NCI-H1694 (cell line): ENCODE data around the gene ZNF423.
"Not testable (repeated sequence)": the region's sequence is repeated elsewhere in the genome, so short reads cannot be mapped to it uniquely, and the experiment has no call there.

Experiments
- DNase-seq: peaks from one replicate; lab custom pipeline; 2025; lab: John Stamatoyannopoulos, UW

The ZNF423 gene

GRCh38 chr16:49855822-49856671, at the start of gene ZNF423:
Gene ZNF423 (minus strand): TSS chr16:49856112. CDS start chr16:49855774, 338 bp downstream.
- no peak for DNase-seq

GRCh38 chr16:49904348-49905062, 48.6 kb upstream of the ZNF423 start:
- no peak for DNase-seq

- DNase-seq, result no peak
These were observed 47.0 kb upstream of the ZNF423 start for GRCh38 chr16:49902908-49903307.

GRCh38 chr16:49901711-49902110, 45.8 kb upstream of the ZNF423 start:
- no peak for DNase-seq

GRCh38 chr16:49900875-49901274, 45.0 kb upstream of the ZNF423 start:
- DNase-seq, result no peak

GRCh38 chr16:49899991-49900695, 44.2 kb upstream of the ZNF423 start:
- DNase-seq, result no peak

- no peak for DNase-seq
These were observed 40.6 kb upstream of the ZNF423 start for GRCh38 chr16:49896447-49896964.

- DNase-seq, result no peak
These were observed 35.0 kb upstream of the ZNF423 start for GRCh38 chr16:49890876-49891275.

- DNase-seq, result no peak
These were observed 33.9 kb upstream of the ZNF423 start for GRCh38 chr16:49889725-49890397.

GRCh38 chr16:49886554-49887094, 30.7 kb upstream of the ZNF423 start:
- DNase-seq, result no peak

GRCh38 chr16:49884033-49885015, 28.4 kb upstream of the ZNF423 start:
- no peak for DNase-seq

- DNase-seq, result no peak
These were observed 27.4 kb upstream of the ZNF423 start for GRCh38 chr16:49883076-49884014.

- DNase-seq, result no peak
These were observed 26.0 kb upstream of the ZNF423 start for GRCh38 chr16:49881890-49882289.

GRCh38 chr16:49878540-49878939, 22.6 kb upstream of the ZNF423 start:
- not testable (repeated sequence) for DNase-seq

- peak; percentile 6 for DNase-seq
These were observed 20.8 kb upstream of the ZNF423 start for GRCh38 chr16:49876716-49877129.

GRCh38 chr16:49875806-49876715, 20.1 kb upstream of the ZNF423 start:
- DNase-seq, result no peak

GRCh38 chr16:49874613-49875237, 18.8 kb upstream of the ZNF423 start:
- no peak for DNase-seq

- not testable (repeated sequence) for DNase-seq
These were observed 15.9 kb upstream of the ZNF423 start for GRCh38 chr16:49871824-49872223.
